SK-N-DZ (cell line): ENCODE measurements around the gene LINC00305.

Experiments used
- DNase-seq: peaks from one replicate; pipeline ENCODE4 v3.0.0-alpha.2; 2015; ENCODE audit warnings: low spot score

Gene LINC00305

DNA sequence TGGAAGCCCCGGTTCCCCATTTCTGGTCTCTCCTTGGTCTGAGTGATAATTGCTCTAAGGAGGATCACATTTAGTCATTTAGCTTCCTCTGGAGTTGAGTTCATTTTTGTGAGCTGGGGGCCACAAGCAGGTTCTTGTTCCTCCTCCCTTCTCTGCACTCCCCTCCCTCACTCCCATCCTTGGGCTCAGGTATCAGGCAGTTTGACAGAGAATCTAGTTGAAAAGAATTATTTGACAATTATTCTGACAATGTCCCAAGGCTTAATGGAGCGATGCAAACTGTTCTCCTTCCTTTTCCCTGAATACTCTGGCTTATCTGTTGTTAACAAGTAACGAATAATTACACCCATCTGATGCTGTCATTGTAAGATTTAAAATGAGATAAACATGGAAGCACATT is 117.5 kb downstream of the LINC00305 start:
- no peak for DNase-seq
